Esophagus squamous epithelium (tissue), 5 donors: ENCODE data around the gene DCDC2B. TPM values are rescaled to one million over a fixed set of nuclear protein-coding genes. Genes with fewer than 3 reads are reported as not detected.

Experiments
- DNase-seq: peaks from one replicate; lab custom pipeline; 2025; lab: John Stamatoyannopoulos, UW
- H3K27ac ChIP-seq, 4 donors: fragments of 200-600 bp; sonication (generic); one replicate each; pipeline ENCODE4 v1.5.1; 2016 to 2019; ENCODE audit warnings: mild to moderate bottlenecking in 1 of 4
- H3K27me3 ChIP-seq, 4 donors: fragments of 200-600 bp; sonication (generic); 1 replicate in 3 of 4; 2 replicates in 1 of 4; pipeline versions ENCODE4 v1.5.1 to v1.6.0; 2017 to 2021; ENCODE audit warnings: antibody characterized with exemption in 1 of 4
- H3K36me3 ChIP-seq, 3 donors: fragments of 200-600 bp; sonication (generic); one replicate each; pipeline ENCODE4 v1.5.1; 2016 to 2019
- H3K4me1 ChIP-seq, 3 donors: fragments of 200-600 bp; sonication (generic); one replicate each; pipeline ENCODE4 v1.5.1; 2017 to 2019
- H3K4me3 ChIP-seq, 4 donors: fragments of 200-600 bp; sonication (generic); 1 replicate in 3 of 4; 2 replicates in 1 of 4; pipeline ENCODE4 v1.5.1; 2016 to 2019; ENCODE audit warnings: mild to moderate bottlenecking in 2 of 4, moderate library complexity in 1 of 4
- H3K9me3 ChIP-seq, 3 donors: fragments of 200-600 bp; sonication (generic); one replicate each; pipeline ENCODE4 v1.5.1; 2016 to 2019
- CTCF ChIP-seq, 6 experiments: fragments of 450-650 bp in 4 of 6; fragments of 200-600 bp in 2 of 6; sonication (generic) in 2 of 6; IDR thresholded peaks; one replicate each; pipeline ENCODE4 v1.5.1; 2016 to 2019; ENCODE audit warnings: antibody characterized with exemption in 6 of 6, mild to moderate bottlenecking in 4 of 6, moderate library complexity in 4 of 6
- POLR2A ChIP-seq, 4 donors: fragments of 450-650 bp; IDR thresholded peaks; one replicate each; pipeline ENCODE4 v1.6.1; 2017; ENCODE audit warnings: antibody characterized with exemption in 4 of 4, mild to moderate bottlenecking in 4 of 4, moderate library complexity in 3 of 4
- WGBS, 2 donors: methylation state at CpG; one replicate each; pipeline ENCODE4 v1.1.5; 2018; 5-methylcytosine and 5-hydroxymethylcytosine counted together
- intact Hi-C: fragments of 100-400 bp; cut with DNase I; formaldehyde crosslinking; loops from one replicate; pipeline ENCODE4 v1.15.0; 2022
- total RNA-seq, 4 donors: library from RNA; depleted of rRNA; stranded (reverse); fragments of >200 nt; gene quantifications; one replicate each; pipeline ENCODE4 v1.1.0, GENCODE V29; 2016
- donor health status: DM: yes; HTN: yes; CAD: no.

Gene DCDC2B
- total RNA-seq, 4 donors from 2014 or later: not detected

- Histone ChIP-seq H3K9me3 (no peaks in the 10 kb centered on the region), H3K36me3 (peaks cover 0 to 72% (median 11%) of the 10 kb centered on the region in 3 donors), H3K4me1 (peaks cover 22 to 47% (median 24%) of the 10 kb centered on the region in 3 donors), H3K27ac (peak overlapping the region; percentile 93 to 96 (median 94)), H3K27me3 (no peaks in the 10 kb centered on the region), H3K4me3 (peak overlapping the region; percentile 65 to 99 (median 82))
- TF ChIP-seq POLR2A (IDR thresholded peaks at IDR 0.05) (no peak), CTCF (IDR thresholded peaks at IDR 0.05) (no peak)
- no peak for DNase-seq
- WGBS, 2 donors: 7 to 11% methylated on average over 6 to 9 of the region's 13 CpGs
- intact Hi-C loops: no loop called here
Measured at GRCh38 chr1:32221581-32221979, 12.7 kb downstream of the DCDC2B start.

DNA sequence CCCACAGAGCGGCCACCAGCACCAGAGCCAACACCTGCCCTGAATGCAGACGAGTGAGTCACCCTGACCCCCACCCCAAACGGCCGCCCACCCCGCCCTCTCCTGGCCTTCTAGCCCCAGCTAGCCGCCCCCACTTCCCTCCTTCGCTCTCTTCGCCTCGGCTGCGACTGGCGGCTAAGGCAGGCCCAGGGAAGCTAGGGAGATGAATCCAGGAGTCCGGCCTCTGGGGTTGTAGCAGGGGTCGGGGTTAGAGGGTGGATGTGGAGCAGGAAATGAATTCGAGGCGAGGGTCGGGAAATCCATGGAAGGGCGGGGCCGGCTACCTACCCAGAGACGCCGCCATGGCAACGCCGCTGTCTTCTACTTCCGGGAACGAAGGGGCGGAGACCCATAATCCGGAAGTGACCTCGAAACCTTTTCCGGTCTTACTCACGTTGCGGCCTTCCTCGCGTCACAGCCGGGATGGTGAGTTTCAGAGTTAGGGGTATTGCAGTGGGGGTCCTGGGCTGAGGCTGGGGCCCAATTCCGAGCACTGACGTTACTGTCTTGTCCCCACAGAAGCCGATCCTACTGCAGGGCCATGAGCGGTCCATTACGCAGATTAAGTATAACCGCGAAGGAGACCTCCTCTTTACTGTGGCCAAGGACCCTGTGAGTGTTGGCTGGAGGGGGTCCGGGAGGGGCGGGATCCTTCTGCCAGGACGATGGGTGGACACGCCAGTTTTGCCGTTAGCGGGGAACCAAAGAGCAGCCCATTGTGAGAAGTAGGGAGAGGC, 13.3 kb downstream of the DCDC2B start, which contains the start of the genes EIF3I and TMEM234:
EIF3I (plus strand) TSS at position 428 of the 776 bp plus-strand sequence; CDS start at position 463, 35 bp downstream.
TMEM234 (minus strand) TSS at position 374 of the 776 bp plus-strand sequence; CDS start at position 343, 31 bp downstream.
- Histone ChIP-seq H3K27ac (peak within 1 kb of the TSS; percentile 93 to 96 (median 94)), H3K27me3 (no peaks in the 10 kb centered on the region), H3K36me3 (peaks cover 0 to 72% (median 11%) of the 10 kb centered on the region in 3 donors), H3K9me3 (no peaks in the 10 kb centered on the region), H3K4me1 (peaks cover 22 to 46% (median 24%) of the 10 kb centered on the region in 3 donors), H3K4me3 (peak within 1 kb of the TSS; percentile 65 to 99 (median 82))
- intact Hi-C loops: no loop called here
- 0% methylated on average over 9 to 10 of the region's 46 CpGs for WGBS, 2 donors
- DNase-seq: peak; percentile 64
- TF ChIP-seq CTCF (IDR thresholded peaks at IDR 0.05) (peak in 1 of 6 experiments; percentile 8), POLR2A (IDR thresholded peaks at IDR 0.05) (peak in 3 of 4 donors; percentile 30 to 76 (median 54))

GRCh38 chr1:32223683-32224082, 14.8 kb downstream of the DCDC2B start:
- peak overlapping the region in 3 of 4 donors; percentile 65 to 99 (median 97) for H3K4me3 ChIP-seq
- peaks cover 22 to 46% (median 24%) of the 10 kb centered on the region in 3 donors for H3K4me1 ChIP-seq
- intact Hi-C loops: no loop called here
- WGBS, 2 donors: 83 to 86% methylated on average over 1 to 3 of the region's 3 CpGs
- H3K27ac ChIP-seq: peak overlapping the region; percentile 93 to 96 (median 94)
- no peaks in the 10 kb centered on the region for H3K9me3 ChIP-seq
- peaks cover 14 to 72% (median 25%) of the 10 kb centered on the region in 3 donors for H3K36me3 ChIP-seq
- TF ChIP-seq POLR2A (IDR thresholded peaks at IDR 0.05) (no peak), CTCF (IDR thresholded peaks at IDR 0.05) (no peak)
- H3K27me3 ChIP-seq: no peaks in the 10 kb centered on the region
- DNase-seq: no peak

DNA sequence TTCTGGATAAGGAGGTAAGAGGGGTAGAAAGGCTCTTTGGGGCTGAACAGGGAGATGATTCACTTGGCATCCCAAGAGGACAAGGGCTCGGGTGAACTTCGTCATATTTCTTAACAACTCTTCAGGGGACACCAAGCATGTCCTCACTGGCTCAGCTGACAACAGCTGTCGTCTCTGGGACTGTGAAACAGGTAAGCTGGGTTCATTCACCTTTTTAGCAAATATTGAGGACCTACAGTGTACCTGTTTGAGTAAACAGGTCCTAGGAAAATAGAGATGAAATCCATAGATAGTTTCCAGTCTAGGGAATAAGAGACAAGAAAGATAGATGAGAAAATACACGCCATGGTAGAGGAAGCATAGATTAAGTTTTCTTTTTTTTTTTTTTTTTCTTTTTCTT, 15.4 kb downstream of the DCDC2B start:
- no peaks in the 10 kb centered on the region for H3K27me3 ChIP-seq
- H3K9me3 ChIP-seq: no peaks in the 10 kb centered on the region
- H3K4me1 ChIP-seq: peaks cover 22 to 46% (median 24%) of the 10 kb centered on the region in 3 donors
- no peak for DNase-seq
- peaks cover 16 to 72% (median 29%) of the 10 kb centered on the region in 3 donors for H3K36me3 ChIP-seq
- 79 to 84% methylated on average over 4 of the region's 4 CpGs for WGBS, 2 donors
- TF ChIP-seq CTCF (IDR thresholded peaks at IDR 0.05): no peak
- TF ChIP-seq POLR2A (IDR thresholded peaks at IDR 0.05): no peak
- intact Hi-C loops: no loop called here
- no peak overlapping the region for H3K4me3 ChIP-seq
- no peak overlapping the region for H3K27ac ChIP-seq

DNA sequence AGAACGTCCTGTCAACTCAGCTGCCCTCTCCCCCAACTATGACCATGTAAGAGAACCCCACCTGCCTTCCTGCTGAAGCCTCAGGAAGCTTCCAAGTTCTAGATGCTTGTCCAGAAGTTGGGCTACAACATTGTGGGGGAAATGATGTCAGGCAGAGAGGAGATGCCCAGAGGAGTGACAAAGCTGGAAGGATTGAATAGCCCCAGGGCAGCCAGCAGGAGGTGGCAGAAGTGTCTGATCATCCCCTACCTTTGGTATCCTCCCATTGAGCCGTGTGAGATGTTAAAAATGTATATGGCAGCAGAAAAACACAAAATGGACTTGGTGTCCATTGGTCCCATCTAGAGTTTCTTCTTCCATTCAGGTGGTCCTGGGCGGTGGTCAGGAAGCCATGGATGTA, 19.9 kb downstream of the DCDC2B start:
- no peak for DNase-seq
- intact Hi-C loops: no loop called here
- Histone ChIP-seq H3K27ac (no peak overlapping the region), H3K4me3 (no peak overlapping the region), H3K27me3 (no peaks in the 10 kb centered on the region), H3K36me3 (peaks cover 41 to 98% (median 46%) of the 10 kb centered on the region in 3 donors), H3K9me3 (no peaks in the 10 kb centered on the region), H3K4me1 (peaks cover 2 to 14% (median 7%) of the 10 kb centered on the region in 3 donors)
- 72 to 86% methylated on average over 3 of the region's 3 CpGs for WGBS, 2 donors
- no peak for TF ChIP-seq POLR2A (IDR thresholded peaks at IDR 0.05)
- no peak for TF ChIP-seq CTCF (IDR thresholded peaks at IDR 0.05)
